HFF-Myc (cell line): ENCODE results near the gene SPC24.
"Not testable (repeated sequence)": the region's sequence is repeated elsewhere in the genome, so short reads cannot be mapped to it uniquely, and the experiment has no call there.

Experiments
- DNase-seq: peaks from one replicate; pipeline ENCODE4 v3.0.0-alpha.2; 2011; ENCODE audit warnings: low read depth; ENCODE audit errors: extremely low read depth
- H3K4me3 ChIP-seq: replicated peaks from 2 replicates; pipeline ENCODE4 v1.5.1; 2011; ENCODE audit warnings: low read depth, mild to moderate bottlenecking, control low read depth, low read length
- CTCF ChIP-seq: IDR thresholded peaks from 2 replicates; pipeline ENCODE4 v1.5.1; 2012; ENCODE audit warnings: mild to moderate bottlenecking, low read depth, low read length, control low read depth; ENCODE audit errors: missing control alignments

The SPC24 gene

DNA sequence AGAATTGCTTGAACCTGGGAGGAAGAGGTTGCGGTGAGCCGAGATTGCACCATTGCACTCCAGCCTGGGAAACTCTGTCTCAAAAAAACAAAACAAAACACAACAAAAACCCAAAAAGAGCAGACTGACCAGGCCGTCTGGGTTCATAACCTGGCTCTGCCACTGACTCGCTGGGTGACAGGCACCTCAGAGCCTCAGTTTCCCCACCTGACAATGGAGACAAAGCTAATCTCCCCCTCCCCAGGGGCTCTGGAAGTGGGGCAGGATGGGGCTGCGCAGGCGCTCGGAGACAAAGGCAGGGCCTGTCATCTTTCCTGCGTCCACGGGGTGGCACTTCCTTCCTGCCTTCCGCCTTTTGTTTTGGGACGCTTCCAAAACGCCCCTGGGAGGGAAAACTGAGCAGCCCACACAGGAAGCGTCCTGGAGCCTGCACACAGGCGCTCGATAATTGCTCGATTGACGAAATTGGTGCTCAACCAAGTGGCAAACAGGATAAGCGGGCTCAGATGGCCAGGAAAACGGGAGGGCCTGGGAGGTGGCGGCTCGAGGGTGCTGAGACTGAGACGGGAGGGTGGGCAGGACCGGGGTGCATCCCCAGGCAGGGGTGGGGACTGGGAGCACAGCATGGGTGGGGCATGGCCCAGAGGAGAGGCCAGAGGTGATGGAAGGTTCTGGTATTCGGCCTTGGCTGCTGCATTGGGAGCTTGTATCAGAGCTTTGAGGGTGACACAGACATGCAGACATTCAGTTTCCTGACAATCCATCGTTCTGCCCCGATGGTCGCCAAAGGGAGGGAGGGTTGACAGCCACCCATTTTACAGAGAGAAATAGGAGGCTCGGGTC, 17.8 kb downstream of the SPC24 start:
- 0 out of 2 replicates have a peak overlapping the region, but pooled peaks have one; percentile 0 for H3K4me3 ChIP-seq
- DNase-seq = peak; percentile 77
- peak; percentile 80 for TF ChIP-seq CTCF

- DNase-seq = no peak
- no peak for TF ChIP-seq CTCF
- H3K4me3 ChIP-seq = no peak overlapping the region
Measured at GRCh38 chr19:11136400-11137101, 19.0 kb downstream of the SPC24 start.

- no peak for TF ChIP-seq CTCF
- no peak for DNase-seq
Measured at GRCh38 chr19:11131471-11131870, 24.1 kb downstream of the SPC24 start.

GRCh38 chr19:11130824-11131455, 24.6 kb downstream of the SPC24 start:
- peak; percentile 86 for TF ChIP-seq CTCF
- DNase-seq = no peak
- no peak overlapping the region for H3K4me3 ChIP-seq

More at GRCh38 chr19:11131471-11131870, 24.1 kb downstream of the SPC24 start:
- H3K4me3 ChIP-seq = no peak overlapping the region

- no peak for DNase-seq
- TF ChIP-seq CTCF = no peak
- H3K4me3 ChIP-seq = no peak overlapping the region
Measured at GRCh38 chr19:11127905-11128304, 27.7 kb downstream of the SPC24 start.

DNA sequence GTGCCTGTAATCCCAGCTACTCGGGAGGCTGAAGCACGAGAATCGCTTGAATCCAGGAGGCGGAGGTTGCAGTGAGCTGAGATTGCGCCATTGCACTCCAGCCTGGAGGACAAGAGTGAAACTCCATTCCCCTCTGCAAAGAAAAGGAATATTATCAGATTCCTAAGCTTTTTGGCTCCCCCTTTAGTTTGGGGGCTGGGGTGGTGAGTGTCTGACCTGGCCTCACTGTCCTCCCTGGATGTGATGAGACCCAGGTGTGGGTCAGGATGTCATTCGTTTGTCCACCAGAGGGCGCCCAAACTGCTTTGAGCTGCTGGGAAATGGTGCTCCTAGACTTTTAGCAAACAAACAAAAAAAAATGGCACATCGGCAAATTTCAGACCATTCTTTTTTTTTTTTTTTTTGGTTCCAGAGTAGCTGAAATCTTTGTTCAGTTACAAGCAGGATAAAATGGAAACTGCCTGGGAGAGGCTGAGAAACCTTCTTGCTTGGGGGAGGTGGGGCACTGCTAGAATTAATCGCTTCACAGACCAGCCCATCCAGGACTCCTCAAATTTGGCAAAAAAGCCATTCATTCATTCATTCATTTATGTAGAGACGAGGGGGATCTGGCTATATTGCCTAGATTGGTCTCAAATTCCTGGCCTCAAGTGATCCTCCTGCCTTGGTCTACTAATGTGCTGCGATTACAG, 29.4 kb downstream of the SPC24 start:
- peak; percentile 83 for TF ChIP-seq CTCF

DNA sequence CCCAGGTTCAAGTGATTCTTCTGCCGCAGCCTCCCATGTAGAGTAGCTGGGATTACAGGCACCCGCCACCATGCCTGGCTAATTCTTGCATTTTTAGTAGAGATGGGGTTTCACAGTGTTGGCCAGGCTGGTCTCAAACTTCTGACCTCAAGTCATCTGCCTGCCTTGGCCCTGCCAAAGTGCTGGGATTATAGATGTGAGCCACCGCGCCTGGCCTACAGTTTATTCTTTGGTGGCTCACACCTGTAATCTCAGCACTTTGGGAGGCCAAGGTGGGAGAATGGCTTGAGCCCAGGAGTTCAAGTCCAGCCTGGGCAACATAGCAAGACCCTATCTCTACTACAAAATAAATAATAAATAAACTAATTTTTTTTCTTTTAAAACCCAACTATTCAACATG, 31.4 kb downstream of the SPC24 start:
- not testable (repeated sequence) for H3K4me3 ChIP-seq, DNase-seq

More for the DNA sequence above, 29.4 kb downstream of the SPC24 start:
- no peak for DNase-seq
- H3K4me3 ChIP-seq = no peak overlapping the region
